NCI-H2171 (cell line): ENCODE data around the gene RAI1.

ENCODE experiments used
- DNase-seq: peaks from one replicate; lab custom pipeline; 2025; lab: John Stamatoyannopoulos, UW

RAI1 gene

GRCh38 chr17:17816831-17817551, 135.7 kb downstream of the RAI1 start:
- no peak for DNase-seq

- DNase-seq = no peak
Observed at GRCh38 chr17:17817552-17817947, 136.3 kb downstream of the RAI1 start.

- no peak for DNase-seq
Observed at GRCh38 chr17:17818088-17818526, 136.8 kb downstream of the RAI1 start.

GRCh38 chr17:17819111-17819510, 137.9 kb downstream of the RAI1 start:
- no peak for DNase-seq

GRCh38 chr17:17819561-17819995, 138.3 kb downstream of the RAI1 start:
- no peak for DNase-seq

- DNase-seq = no peak
Observed at GRCh38 chr17:17820046-17820445, 138.8 kb downstream of the RAI1 start.

GRCh38 chr17:17820463-17821158, 139.4 kb downstream of the RAI1 start:
- DNase-seq = no peak

GRCh38 chr17:17822189-17822588, 140.9 kb downstream of the RAI1 start:
- DNase-seq = no peak

- DNase-seq = no peak
Observed at GRCh38 chr17:17822616-17823015, 141.4 kb downstream of the RAI1 start.

GRCh38 chr17:17823433-17824118, 142.3 kb downstream of the RAI1 start:
- DNase-seq = peak; percentile 98

- DNase-seq = no peak
Observed at GRCh38 chr17:17824119-17824782, 143.0 kb downstream of the RAI1 start.

- DNase-seq = no peak
Observed at GRCh38 chr17:17824783-17825614, 143.7 kb downstream of the RAI1 start.

- DNase-seq = no peak
Observed at GRCh38 chr17:17826342-17826713, 145.1 kb downstream of the RAI1 start.

- no peak for DNase-seq
Observed at GRCh38 chr17:17826942-17827785, 145.9 kb downstream of the RAI1 start.

- no peak for DNase-seq
Observed at GRCh38 chr17:17827826-17828621, 146.8 kb downstream of the RAI1 start.

- no peak for DNase-seq
Observed at GRCh38 chr17:17830269-17830567, 149.0 kb downstream of the RAI1 start.

GRCh38 chr17:17830740-17831207, 149.5 kb downstream of the RAI1 start:
- DNase-seq = no peak

- no peak for DNase-seq
Observed at GRCh38 chr17:17831208-17832031, 150.2 kb downstream of the RAI1 start.

- DNase-seq = no peak
Observed at GRCh38 chr17:17832032-17832363, 150.7 kb downstream of the RAI1 start.
